Tibial nerve (tissue), 4 donors: ENCODE data around the gene STAB1.

ENCODE experiments used
- EP300 ChIP-seq, 2 donors: sonication (generic); formaldehyde crosslinking; IDR thresholded peaks; one replicate each; pipeline ENCODE4 v1.6.1; 2017; ENCODE audit warnings: antibody characterized with exemption in 2 of 2, mild to moderate bottlenecking in 1 of 2
- TF ChIP-seq, protein P1 (sequence below), 5 experiments: fragments of 200-600 bp in 3 of 5; fragments of 450-650 bp in 2 of 5; sonication (generic) in 3 of 5; IDR thresholded peaks; one replicate each; pipeline ENCODE4 v1.5.1; 2016 to 2019; ENCODE audit warnings: antibody characterized with exemption in 5 of 5, mild to moderate bottlenecking in 3 of 5, moderate library complexity in 2 of 5

DNA sequence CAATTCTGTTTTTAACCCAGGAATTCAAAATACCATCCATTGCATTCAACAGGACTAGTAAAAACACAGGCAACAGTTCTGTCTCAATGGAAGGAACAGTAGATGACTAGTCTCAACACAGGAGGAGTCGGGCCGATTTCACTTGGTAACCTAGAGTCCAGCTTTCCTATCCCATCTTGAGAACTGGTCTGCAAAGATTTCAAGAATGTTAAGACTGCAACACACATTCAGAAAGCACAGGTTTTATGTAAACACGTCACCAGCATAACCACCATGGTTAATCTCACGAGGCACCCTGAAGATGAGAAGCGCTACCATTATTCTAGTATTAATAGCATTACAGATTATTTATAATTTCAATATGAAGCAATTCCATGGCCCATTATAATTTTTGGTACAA lies 63.3 kb downstream of the STAB1 start:
- TF ChIP-seq, protein P1, sequence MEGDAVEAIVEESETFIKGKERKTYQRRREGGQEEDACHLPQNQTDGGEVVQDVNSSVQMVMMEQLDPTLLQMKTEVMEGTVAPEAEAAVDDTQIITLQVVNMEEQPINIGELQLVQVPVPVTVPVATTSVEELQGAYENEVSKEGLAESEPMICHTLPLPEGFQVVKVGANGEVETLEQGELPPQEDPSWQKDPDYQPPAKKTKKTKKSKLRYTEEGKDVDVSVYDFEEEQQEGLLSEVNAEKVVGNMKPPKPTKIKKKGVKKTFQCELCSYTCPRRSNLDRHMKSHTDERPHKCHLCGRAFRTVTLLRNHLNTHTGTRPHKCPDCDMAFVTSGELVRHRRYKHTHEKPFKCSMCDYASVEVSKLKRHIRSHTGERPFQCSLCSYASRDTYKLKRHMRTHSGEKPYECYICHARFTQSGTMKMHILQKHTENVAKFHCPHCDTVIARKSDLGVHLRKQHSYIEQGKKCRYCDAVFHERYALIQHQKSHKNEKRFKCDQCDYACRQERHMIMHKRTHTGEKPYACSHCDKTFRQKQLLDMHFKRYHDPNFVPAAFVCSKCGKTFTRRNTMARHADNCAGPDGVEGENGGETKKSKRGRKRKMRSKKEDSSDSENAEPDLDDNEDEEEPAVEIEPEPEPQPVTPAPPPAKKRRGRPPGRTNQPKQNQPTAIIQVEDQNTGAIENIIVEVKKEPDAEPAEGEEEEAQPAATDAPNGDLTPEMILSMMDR (IDR thresholded peaks at IDR 0.05), result no peak
- no peak for TF ChIP-seq EP300 (IDR thresholded peaks at IDR 0.05)
